Mucosa of rectum (tissue), 2 donors: ENCODE results near the gene CPNE7.
A peak's percentile ranks its signal among the peaks of the same experiment; 100 is the strongest.
"Not testable (repeated sequence)": the region's sequence is repeated elsewhere in the genome, so short reads cannot be mapped to it uniquely, and the experiment has no call there.

ENCODE experiments used
- H3K27ac ChIP-seq, 2 donors: one replicate each; pipeline ENCODE4 v1.7.0; 2013; ENCODE audit warnings: inconsistent platforms in 2 of 2, low read depth in 2 of 2, low read length in 2 of 2
- H3K27me3 ChIP-seq, 2 donors: one replicate each; pipeline ENCODE4 v1.7.0; 2013; ENCODE audit warnings: low read length in 2 of 2; ENCODE audit not compliant: control insufficient read depth in 2 of 2, insufficient read depth in 2 of 2
- H3K36me3 ChIP-seq, 2 donors: one replicate each; pipeline ENCODE4 v1.7.0; 2013; ENCODE audit warnings: low read length in 2 of 2; ENCODE audit not compliant: control insufficient read depth in 2 of 2, insufficient read depth in 2 of 2
- H3K4me1 ChIP-seq, 2 donors: one replicate each; pipeline ENCODE4 v1.7.0; 2013; ENCODE audit warnings: low read length in 2 of 2, mild to moderate bottlenecking in 1 of 2; ENCODE audit not compliant: control insufficient read depth in 2 of 2, insufficient read depth in 2 of 2
- H3K4me3 ChIP-seq, 2 donors: one replicate each; pipeline ENCODE4 v1.7.0; 2013; ENCODE audit warnings: low read length in 2 of 2
- H3K9ac ChIP-seq, 2 donors: one replicate each; pipeline ENCODE4 v1.7.0; 2013; ENCODE audit warnings: low read length in 2 of 2, low read depth in 1 of 2, mild to moderate bottlenecking in 1 of 2
- H3K9me3 ChIP-seq, 2 donors: one replicate each; pipeline ENCODE4 v1.7.0; 2013; ENCODE audit warnings: low read length in 2 of 2; ENCODE audit not compliant: control insufficient read depth in 2 of 2
- donor health status: healthy.
- donor health status: Normal muscosa, but diverticular disease.

Gene CPNE7

DNA sequence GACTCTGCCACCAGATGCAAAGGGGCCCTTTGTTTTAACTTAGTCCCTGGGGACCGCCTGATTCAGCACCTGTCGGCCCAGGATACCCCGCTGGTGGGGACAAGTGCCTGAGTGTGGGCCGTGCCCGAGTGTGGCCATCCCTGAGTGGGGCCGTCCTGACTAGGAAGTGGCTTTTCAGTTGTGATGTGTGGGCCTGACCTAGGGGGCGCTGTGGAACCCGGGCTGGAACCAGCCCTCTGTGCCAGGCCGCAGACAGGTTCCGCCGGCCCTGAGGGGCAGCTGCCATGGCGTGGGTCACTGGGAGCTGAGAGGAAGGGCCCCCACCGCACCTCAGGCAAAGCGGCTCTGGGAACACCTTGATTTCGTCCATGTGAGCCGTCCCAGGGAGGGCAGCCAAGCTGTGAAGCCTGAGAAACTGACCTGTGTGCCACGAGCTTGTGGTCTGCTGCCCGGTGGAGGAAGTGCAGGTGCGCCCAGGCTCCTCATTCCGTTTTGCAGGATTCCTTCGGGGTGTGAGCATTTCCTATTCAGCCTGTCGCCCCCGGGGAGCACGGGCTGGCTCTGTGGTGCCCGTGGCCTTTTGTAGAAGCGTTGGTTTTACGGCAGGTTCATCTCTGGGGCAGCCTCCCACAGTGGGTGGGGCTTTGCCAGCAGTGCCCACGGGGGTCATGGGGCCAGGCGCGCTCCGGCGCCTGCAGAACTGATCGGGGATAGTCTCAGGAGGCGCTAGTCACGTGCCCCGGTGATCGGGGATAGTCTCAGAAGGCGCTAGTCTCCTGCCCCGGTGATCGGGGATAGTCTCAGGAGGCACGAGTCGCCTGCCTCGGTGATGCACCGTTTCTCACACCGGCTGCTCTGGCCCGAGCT, 9.8 kb upstream of the CPNE7 start:
- Histone ChIP-seq H3K27ac (peak overlapping the region in 1 of 2 donors; percentile 32), H3K36me3 (peaks cover 26 to 37% of the 10 kb centered on the region in 2 donors), H3K9ac (peak overlapping the region in 1 of 2 donors; percentile 25), H3K27me3 (peaks cover 7 to 15% of the 10 kb centered on the region in 2 donors), H3K4me3 (peak overlapping the region in 1 of 2 donors; percentile 52), H3K4me1 (peaks cover 38% of the 10 kb centered on the region in 2 donors), H3K9me3 (no peaks in the 10 kb centered on the region)

DNA sequence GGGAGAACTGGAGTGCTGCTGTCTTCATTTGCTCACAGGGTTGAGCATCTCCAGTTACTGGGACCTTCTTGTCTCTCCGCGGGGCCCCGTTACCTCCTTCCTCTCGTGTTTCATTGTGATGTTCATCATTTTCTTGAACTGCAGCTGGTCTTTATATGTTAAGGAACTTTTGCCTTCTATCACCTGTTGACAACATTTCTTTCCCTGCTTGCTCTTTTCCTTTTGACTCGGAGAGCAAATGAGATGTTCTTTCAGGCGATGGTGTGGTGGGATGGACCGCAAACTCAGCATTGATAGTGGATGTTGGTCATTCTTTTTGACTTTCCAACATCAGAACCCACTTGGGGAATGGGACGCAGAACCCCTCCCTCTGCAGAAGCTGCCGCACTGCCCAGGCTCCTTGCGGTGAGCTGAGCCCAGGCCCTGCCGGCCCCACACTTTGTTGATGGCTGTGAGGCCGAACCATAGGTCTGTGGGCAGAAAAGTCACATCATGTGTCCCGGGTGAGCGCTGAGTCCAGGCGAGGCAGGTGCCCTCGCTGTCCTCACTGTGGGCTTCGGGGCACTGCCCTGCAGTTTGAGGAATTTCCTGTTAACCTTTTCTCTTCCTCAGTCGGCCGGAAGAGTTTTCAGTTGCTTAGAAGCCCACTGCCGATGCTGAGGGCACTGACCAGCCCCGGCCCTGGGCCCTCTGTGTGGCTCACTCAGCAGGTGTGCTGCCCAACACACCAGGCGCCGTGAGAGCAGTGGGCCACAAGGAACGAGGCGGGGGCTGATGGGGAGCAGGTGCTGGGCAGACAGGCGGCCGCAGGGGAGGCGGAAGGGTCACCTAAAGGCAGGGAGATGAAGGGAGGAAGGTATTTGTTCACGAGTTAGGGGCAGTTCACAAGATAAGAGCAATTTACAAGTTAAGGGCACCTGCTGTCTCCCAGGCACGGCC, 7.6 kb upstream of the CPNE7 start:
- peaks cover 12 to 20% of the 10 kb centered on the region in 2 donors for H3K36me3 ChIP-seq
- H3K27me3 ChIP-seq = peaks cover 12 to 15% of the 10 kb centered on the region in 2 donors
- no peak overlapping the region for H3K4me3 ChIP-seq
- H3K9me3 ChIP-seq = no peaks in the 10 kb centered on the region
- H3K27ac ChIP-seq = no peak overlapping the region
- peaks cover 23% of the 10 kb centered on the region in 2 donors for H3K4me1 ChIP-seq
- no peak overlapping the region for H3K9ac ChIP-seq

DNA sequence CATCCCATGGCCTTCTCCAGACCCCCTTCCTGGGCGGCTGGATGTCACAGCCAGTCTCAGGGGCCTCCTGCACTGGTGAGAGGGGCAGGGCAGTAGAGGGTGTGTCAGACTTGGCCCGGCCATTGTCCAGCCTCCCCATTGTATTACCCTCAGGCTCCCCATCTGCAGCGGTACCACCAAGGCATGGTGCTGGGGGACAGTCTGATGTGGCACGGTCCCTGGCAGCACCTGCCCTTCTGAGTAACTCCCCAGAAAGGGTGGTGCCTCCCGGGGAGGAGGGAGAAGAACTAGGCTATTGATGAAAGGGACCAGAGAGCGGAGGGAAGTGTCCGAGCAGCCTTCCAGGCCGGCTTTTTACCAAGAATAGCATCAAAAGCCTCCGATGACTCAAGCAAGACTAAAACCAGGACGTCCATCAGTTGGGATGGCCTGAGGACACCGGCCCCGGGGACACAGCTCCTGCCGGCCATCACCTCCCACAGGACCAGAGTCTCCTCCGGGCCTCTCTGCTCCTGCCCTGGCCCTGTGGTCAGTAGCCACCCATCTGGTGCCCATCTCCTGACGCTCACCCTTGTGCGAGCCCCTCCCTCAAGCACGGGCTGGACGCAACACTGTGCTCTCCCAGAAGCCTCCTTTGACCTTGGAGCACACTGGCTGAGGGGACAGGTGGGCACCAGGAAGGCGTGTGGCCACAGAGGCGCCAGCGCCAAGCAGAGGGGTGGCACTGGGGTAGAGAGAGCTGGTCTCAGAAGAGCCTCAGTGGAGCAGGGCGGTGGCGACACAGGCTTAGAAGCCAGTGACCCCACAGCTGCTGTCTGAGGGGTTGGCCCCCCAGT, 5.8 kb upstream of the CPNE7 start:
- H3K9ac ChIP-seq = no peak overlapping the region
- H3K9me3 ChIP-seq = no peaks in the 10 kb centered on the region
- peaks cover 0 to 2% of the 10 kb centered on the region in 2 donors for H3K36me3 ChIP-seq
- H3K4me3 ChIP-seq = no peak overlapping the region
- H3K27me3 ChIP-seq = peaks cover 22 to 23% of the 10 kb centered on the region in 2 donors
- H3K27ac ChIP-seq = no peak overlapping the region
- peaks cover 18 to 22% of the 10 kb centered on the region in 2 donors for H3K4me1 ChIP-seq

DNA sequence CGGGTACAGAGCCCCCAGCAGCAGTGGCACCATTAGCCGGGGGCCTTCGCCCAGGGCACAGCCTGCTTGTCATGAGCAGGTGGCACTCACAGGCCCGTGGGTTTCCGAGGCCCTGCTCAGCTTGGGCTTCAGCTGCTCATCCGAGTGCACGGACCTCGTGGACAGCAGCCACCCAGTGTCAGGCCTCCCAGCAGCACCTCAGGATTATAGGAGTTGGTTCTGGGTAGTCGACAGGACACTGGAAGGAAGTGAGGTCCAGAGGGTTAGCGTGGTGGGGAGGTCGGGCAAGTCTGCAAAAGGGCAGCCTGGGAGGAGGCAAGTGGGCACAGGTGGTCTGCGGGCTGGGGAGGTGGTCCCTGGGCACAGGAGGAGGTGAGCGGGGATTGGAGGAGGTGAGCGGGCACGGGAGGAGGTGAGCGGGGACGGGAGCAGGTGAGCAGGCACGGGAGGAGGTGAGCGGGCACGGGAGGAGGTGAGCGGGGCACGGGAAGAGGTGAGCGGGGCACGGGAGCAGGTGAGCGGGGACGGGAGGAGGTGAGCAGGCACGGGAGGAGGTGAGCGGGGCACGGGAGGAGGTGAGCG, 5.1 kb upstream of the CPNE7 start:
- Histone ChIP-seq H3K27me3 (peaks cover 22 to 25% of the 10 kb centered on the region in 2 donors), H3K27ac (no peak overlapping the region), H3K36me3 (no peaks in the 10 kb centered on the region), H3K4me1 (peaks cover 11 to 18% of the 10 kb centered on the region in 2 donors), H3K4me3 (no peak overlapping the region), H3K9ac (no peak overlapping the region), H3K9me3 (no peaks in the 10 kb centered on the region)

DNA sequence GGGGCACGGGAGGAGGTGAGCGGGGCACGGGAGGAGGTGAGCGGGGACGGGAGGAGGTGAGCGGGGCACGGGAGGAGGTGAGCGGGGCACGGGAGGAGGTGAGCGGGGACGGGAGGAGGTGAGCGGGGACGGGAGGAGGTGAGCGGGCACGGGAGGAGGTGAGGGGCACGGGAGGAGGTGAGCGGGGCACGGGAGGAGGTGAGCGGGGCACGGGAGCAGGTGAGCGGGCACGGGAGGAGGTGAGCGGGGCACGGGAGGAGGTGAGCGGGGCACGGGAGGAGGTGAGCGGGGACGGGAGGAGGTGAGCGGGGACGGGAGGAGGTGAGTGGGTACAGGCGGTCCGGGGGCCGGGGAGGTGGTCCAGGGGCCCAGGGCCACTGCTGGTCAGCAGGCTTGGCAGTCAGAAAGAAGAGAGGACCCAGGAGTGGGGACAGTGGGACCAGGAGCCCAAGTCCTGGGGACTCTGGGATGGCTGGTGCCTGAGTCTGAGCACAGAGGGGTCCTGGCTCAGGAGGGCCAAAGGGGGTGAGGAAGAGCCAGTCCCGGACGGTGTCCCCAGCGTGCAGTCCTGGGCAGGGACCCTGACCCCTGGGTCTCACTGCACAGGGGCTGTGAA, 4.5 kb upstream of the CPNE7 start:
- not testable (repeated sequence) for H3K36me3 ChIP-seq, H3K4me3 ChIP-seq, H3K9ac ChIP-seq, H3K9me3 ChIP-seq, H3K27ac ChIP-seq
- peaks cover 4 to 11% of the 10 kb centered on the region in 2 donors for H3K4me1 ChIP-seq
- H3K27me3 ChIP-seq = peaks cover 22 to 25% of the 10 kb centered on the region in 2 donors

DNA sequence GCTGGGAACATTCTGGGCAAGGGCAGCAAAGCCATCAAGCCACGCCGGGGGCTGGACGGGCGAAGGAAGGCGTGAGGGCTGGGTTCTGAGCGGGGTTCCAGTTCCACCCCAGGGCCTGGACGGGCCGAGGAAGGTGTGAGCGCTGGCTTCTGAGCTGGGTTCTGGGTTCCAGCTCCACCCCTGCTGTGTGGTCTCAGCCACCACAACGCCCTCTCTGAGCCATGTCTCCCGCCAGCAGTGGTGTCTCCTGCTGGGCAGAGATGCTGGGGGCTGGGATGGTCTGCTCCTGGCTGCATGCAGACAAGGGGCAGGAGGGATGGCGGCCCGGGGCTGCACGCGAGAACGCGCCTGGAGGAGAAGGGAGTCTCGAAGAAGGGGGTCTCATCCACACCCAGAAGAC, 3.9 kb upstream of the CPNE7 start:
- H3K27me3 ChIP-seq = peaks cover 24 to 25% of the 10 kb centered on the region in 2 donors
- no peak overlapping the region for H3K27ac ChIP-seq

DNA sequence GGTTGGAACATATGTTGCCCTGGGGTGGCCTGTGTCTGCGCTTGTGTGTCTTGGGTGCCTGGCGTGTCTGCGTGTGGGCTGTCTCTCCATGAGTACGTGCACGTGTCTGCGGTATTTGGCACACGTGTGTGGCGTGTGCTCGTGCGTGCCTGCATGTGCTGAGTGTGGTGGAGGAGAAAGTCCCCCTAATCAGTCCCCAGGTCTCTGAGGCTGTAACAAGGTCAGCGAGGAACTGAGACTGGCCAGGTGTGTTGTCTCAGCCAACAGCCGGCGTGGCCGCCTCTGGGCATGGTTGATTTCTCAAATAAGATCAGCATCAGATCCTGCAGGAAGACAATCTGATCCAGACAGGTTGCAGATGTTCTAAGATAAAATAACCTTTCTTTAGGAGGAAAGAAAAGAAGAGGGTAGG, 3.5 kb upstream of the CPNE7 start:
- no peaks in the 10 kb centered on the region for H3K36me3 ChIP-seq
- H3K27ac ChIP-seq = no peak overlapping the region
- no peak overlapping the region for H3K9ac ChIP-seq
- peaks cover 24 to 25% of the 10 kb centered on the region in 2 donors for H3K27me3 ChIP-seq
- H3K9me3 ChIP-seq = no peaks in the 10 kb centered on the region
- H3K4me3 ChIP-seq = no peak overlapping the region
- H3K4me1 ChIP-seq = peaks cover 3 to 10% of the 10 kb centered on the region in 2 donors

More for the DNA sequence above, 3.9 kb upstream of the CPNE7 start:
- no peaks in the 10 kb centered on the region for H3K36me3 ChIP-seq
- H3K4me1 ChIP-seq = peaks cover 3 to 10% of the 10 kb centered on the region in 2 donors
- no peak overlapping the region for H3K9ac ChIP-seq
- no peaks in the 10 kb centered on the region for H3K9me3 ChIP-seq
- H3K4me3 ChIP-seq = no peak overlapping the region

DNA sequence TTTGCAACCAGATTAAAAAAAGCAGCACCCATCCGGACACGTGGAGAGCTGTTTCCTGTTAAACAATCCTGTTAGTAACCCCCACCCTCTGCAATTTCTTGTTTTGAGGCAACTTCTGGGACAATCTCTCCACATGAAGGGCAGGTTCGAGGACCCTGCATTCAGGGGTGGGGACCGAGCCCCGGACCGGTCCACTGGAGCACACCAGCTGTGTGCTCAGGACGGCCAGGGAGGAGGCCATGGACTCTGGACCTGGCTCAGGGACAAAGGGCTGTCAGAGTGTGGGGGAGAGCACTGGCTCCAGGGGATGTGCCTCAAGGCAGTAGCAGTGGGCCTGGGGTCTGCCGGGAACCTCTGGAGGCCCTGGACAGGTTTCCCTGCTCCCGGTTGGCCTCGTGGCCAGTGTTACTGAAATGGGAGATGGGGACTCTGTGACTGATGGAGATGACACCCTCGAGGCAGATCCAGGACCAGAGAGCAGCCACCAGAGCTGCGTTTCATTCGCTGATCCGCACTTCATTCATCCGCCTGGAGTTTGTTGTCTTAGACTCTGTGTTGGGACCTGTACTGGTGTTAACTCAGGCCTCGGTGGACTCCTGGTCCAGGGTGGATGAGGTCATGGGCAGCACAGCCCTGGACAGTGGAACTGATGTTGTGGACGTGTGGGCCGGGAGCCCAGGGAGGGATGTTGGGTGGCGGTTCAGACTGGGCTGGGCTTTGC, 2.9 kb upstream of the CPNE7 start:
- Histone ChIP-seq H3K36me3 (no peaks in the 10 kb centered on the region), H3K27me3 (peaks cover 24 to 25% of the 10 kb centered on the region in 2 donors), H3K9me3 (no peaks in the 10 kb centered on the region), H3K9ac (no peak overlapping the region), H3K4me1 (peaks cover 3 to 10% of the 10 kb centered on the region in 2 donors), H3K27ac (no peak overlapping the region), H3K4me3 (no peak overlapping the region)
